NT2/D1 (cell line): ENCODE results near the gene CALHM1.

Experiments
- YY1 ChIP-seq: IDR thresholded peaks from 2 replicates; pipeline ENCODE4 v1.6.1; 2011; ENCODE audit not compliant: insufficient read length, insufficient read depth
- ZNF274 ChIP-seq: IDR thresholded peaks from 2 replicates; pipeline ENCODE4 v1.6.1; 2011; ENCODE audit warnings: mild to moderate bottlenecking, low read depth, low read length

DNA sequence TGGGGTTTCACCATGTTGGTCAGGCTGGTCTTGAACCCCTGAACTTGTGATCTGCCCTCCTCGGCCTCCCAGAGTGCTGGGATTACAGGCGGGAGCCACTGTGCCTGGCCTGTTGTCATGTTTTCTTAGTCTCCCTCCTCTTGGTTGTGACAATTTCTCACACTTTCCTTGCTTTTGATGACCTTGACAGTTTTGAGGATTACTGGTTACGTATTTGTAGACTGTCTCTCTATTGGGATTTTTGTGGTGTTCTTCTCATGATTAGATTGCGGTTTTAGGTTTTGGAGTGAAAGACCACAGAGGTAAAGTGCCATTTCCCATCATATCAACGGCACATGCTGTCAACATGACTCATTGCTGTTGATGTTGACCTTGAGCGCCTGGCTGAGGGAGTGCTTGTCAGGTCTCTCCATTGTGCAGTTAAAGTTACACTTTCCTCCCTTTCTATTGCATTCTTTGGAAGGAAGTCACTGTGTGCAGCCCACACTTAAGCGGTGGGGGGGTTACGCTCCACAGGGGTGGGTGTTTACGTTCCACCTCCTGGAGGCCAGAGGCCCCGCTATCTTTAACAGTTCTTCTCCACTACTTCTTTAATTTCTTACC lies 45.6 kb upstream of the CALHM1 start:
- TF ChIP-seq ZNF274 (no peak), YY1 (no peak)
